ENCODE data around the gene SIPA1L2.

Gene SIPA1L2, protein sequence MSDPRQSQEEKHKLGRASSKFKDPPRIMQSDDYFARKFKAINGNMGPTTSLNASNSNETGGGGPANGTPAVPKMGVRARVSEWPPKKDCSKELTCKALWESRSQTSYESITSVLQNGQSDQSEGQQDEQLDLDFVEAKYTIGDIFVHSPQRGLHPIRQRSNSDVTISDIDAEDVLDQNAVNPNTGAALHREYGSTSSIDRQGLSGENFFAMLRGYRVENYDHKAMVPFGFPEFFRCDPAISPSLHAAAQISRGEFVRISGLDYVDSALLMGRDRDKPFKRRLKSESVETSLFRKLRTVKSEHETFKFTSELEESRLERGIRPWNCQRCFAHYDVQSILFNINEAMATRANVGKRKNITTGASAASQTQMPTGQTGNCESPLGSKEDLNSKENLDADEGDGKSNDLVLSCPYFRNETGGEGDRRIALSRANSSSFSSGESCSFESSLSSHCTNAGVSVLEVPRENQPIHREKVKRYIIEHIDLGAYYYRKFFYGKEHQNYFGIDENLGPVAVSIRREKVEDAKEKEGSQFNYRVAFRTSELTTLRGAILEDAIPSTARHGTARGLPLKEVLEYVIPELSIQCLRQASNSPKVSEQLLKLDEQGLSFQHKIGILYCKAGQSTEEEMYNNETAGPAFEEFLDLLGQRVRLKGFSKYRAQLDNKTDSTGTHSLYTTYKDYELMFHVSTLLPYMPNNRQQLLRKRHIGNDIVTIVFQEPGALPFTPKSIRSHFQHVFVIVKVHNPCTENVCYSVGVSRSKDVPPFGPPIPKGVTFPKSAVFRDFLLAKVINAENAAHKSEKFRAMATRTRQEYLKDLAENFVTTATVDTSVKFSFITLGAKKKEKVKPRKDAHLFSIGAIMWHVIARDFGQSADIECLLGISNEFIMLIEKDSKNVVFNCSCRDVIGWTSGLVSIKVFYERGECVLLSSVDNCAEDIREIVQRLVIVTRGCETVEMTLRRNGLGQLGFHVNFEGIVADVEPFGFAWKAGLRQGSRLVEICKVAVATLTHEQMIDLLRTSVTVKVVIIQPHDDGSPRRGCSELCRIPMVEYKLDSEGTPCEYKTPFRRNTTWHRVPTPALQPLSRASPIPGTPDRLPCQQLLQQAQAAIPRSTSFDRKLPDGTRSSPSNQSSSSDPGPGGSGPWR (N-terminal part only)

GRCh38 chr1:232630047-232630893 is at the start of gene SIPA1L2:
Gene SIPA1L2, minus strand, starts transcription at chr1:232630133. Its CDS starts 114,794 bp downstream, at chr1:232515339.
- DNase-seq, result peak; percentile 47

- no peak for DNase-seq
Measured at GRCh38 chr1:232678185-232678886, 48.4 kb upstream of the SIPA1L2 start.

- DNase-seq, result no peak
Measured at GRCh38 chr1:232676307-232676706, 46.4 kb upstream of the SIPA1L2 start.

GRCh38 chr1:232675898-232676297 is 46.0 kb upstream of the SIPA1L2 start:
- no peak for DNase-seq

DNA sequence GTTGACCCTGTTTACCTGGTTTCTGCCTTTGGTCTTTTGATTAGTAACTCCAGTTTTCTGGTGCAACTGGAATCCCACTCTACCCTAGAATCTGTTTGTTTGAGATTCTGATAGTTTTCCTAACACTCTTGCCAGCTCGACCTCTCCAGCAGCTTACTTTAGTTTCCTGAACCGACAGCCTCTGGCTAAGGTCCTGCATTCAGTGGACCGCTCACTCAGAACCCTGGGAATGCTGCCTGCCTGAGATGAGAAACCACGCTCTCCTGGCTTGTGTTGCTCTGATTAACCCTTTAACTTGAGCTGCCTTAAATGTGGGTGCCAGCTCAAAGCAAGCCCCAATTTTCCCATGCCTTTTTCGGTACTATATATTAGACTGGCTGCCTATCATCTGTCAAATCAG is 45.3 kb upstream of the SIPA1L2 start:
- DNase-seq, result no peak

- no peak for DNase-seq
Measured at GRCh38 chr1:232673256-232673655, 43.3 kb upstream of the SIPA1L2 start.

GRCh38 chr1:232669981-232670747 is 40.2 kb upstream of the SIPA1L2 start:
- peak; percentile 66 for DNase-seq

GRCh38 chr1:232667778-232668165 is 37.8 kb upstream of the SIPA1L2 start:
- no peak for DNase-seq

GRCh38 chr1:232667094-232667777 is 37.3 kb upstream of the SIPA1L2 start:
- DNase-seq, result no peak

GRCh38 chr1:232664844-232665777 is 35.2 kb upstream of the SIPA1L2 start:
- DNase-seq, result no peak

- no peak for DNase-seq
Measured at GRCh38 chr1:232662910-232663309, 33.0 kb upstream of the SIPA1L2 start.

GRCh38 chr1:232658386-232658785 is 28.5 kb upstream of the SIPA1L2 start:
- no peak for DNase-seq

DNA sequence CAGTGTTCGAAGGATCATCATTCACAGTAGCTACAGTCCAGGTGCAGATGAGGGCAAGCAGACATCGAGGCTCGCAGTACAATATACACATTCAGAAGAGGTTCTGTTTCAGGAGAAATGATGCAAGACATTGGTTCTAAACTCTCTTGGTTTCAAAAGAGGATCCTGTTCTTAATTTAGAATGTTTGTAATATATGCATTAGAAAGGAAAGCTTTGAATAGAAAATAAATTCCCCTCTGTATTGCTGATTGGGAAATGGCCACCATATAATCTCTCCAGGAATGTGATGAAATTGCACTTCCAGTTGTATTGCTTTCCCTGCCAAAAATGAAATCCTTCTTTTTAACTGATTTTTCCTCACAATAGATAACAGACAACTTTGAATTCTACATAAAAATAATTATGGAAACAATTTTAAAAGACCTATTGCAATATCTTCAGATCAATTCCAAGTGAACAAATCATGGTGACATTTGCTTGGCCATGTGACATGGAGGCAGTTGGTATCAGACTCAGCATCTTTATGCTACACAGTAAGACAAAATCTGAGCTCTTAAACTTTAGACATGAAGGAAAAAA is 27.6 kb upstream of the SIPA1L2 start:
- no peak for DNase-seq

GRCh38 chr1:232655746-232656085 is 25.8 kb upstream of the SIPA1L2 start:
- no peak for DNase-seq

DNA sequence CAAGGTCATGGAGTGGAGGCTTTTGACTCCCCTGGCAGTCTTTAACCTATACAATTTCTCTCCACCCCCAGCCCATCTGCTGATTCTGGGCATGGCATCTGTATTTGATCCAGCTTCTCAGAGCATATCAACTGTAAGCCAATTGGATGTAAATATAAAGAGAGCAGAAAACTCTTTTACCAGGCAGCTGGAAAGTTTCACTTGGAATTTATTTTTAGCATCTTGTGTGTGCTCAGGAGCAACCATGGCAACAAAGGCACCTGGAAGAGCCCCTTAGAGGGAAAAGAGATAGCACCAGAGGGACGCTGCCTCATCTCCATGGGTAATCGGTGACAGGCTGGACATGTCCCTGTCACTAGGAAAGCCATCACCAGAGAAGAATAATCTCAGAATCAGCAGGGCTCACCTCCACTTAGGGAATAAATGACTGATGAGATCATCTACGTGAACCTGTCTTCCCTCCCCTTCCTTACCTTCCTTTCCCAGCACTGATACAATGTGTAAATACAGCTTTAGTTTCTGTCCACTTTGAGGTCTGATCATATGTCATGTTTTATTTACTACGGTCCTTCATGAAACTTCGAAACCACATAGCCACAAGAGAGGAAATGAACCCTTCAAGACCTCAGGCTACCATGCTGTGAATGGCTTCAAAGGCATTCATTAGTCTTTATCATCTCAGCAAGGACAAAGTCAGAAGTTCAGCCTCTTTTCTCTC is 25.3 kb upstream of the SIPA1L2 start:
- DNase-seq, result peak; percentile 92

GRCh38 chr1:232653789-232654188 is 23.9 kb upstream of the SIPA1L2 start:
- DNase-seq, result no peak

DNA sequence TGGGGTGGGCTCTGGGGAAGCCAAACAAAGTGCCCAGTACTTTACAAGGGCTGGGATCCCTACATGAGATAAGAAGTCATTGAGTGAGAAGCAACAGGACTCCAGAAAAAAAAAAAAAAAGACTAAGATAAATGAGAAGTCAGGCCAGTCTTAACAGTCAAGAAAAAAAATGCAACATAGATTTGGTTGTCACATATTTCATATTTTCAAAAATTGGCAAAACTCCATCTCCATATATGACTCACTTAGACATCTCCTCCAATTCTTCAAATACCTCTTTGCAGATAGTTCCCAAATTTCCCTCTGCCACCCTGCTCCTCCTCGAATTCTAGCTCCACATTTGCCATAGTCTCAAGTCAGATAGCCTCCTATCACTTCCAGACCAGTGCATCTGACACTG is 20.9 kb upstream of the SIPA1L2 start:
- no peak for DNase-seq

DNA sequence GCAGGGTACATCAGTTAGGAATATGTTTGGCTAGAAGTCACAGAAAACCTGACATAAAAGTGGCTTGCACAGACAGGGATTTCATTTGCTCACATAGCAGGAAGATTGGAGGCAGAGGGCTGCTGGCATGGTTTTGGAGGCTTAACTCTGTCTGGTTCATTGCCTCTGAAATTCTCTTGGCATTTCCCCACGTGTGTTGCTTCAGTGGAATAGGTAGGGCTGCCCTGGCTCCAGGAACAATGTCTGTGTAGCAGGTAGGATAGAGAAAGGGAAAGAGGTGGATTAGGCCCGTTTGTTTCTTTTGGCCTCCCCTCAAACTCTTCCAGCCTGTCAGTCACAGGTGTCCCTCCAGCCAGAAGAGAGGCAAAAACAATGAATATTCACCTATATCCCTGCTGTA is 20.5 kb upstream of the SIPA1L2 start:
- DNase-seq, result no peak

Data from NCI-H2029 treated with DMSO at 0.1 percent for 48 hours (cell line).